SH-SY5Y (cell line): ENCODE data around the gene POLE4.

Experiments
- GATA2 ChIP-seq: IDR thresholded peaks from 2 replicates; pipeline ENCODE4 v1.6.1; 2011; ENCODE audit warnings: mild to moderate bottlenecking, low read depth, low read length
- GATA3 ChIP-seq: IDR thresholded peaks from 2 replicates; pipeline ENCODE4 v1.6.1; 2011; ENCODE audit warnings: low read depth, mild to moderate bottlenecking, low read length, moderate library complexity

DNA sequence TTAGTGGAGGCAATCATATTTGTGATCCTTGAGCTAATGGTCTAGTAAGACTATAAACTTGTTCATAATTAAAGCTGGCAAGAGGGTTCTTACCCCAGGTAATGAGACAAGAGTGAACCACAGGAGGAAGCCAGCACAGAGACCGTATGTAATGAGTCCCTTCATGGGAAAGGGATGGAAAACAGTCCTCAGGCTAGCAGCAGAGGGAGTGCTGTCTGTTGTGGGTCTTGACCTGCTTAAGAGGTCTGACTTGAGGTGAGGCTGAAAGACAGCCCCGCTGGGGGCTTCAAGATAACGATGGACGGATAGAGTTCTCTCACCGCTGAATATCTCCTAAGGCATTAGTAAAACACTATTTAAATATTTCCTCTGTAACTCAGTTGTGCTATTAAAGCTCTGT, 16.2 kb upstream of the POLE4 start:
- no peak for TF ChIP-seq GATA3
- TF ChIP-seq GATA2 = no peak
